ENCODE results near the gene LTBP1. TPM values are rescaled to one million over a fixed set of nuclear protein-coding genes. Genes with fewer than 3 reads are reported as not detected.

The LTBP1 gene
- total RNA-seq, 1 donor from 2014 or later: 0.07 TPM

DNA sequence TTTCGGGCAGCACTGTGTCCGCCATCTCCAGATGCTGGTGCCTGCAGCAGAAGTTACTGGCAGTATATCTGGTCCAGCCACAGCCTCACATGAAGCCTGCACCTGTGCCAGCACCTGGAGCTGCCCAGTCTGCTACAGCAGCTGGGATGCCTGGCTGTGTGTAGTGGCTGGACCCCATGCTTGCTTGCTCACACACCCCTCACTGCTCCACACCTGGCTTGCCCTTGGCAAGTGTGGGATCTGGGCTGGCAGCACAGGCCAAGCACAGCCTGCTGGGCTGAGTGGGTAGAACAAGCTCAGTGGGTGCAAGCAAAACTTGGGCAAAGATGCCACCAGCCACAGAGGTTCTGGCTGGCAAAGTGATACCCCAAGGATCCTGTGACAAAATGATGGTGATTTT lies 320.3 kb downstream of the LTBP1 start:
- Mint-ChIP-seq H3K4me1 (peaks cover 11% of the 10 kb centered on the region), H3K9me3 (peaks cover 8% of the 10 kb centered on the region), H3K27me3 (peaks cover 6% of the 10 kb centered on the region), H3K36me3 (ENCODE audit: low read depth) (no peaks in the 10 kb centered on the region), H3K4me3 (no peak overlapping the region), H3K27ac (no peak overlapping the region)
- CTCF ChIA-PET: no interaction called here
- intact Hi-C loops (cut with micrococcal nuclease): no loop called here
- ATAC-seq (ENCODE audit: low read depth) (no peak), DNase-seq (no peak)
- POLR2A ChIA-PET: no interaction called here
- TF ChIP-seq, protein P1, sequence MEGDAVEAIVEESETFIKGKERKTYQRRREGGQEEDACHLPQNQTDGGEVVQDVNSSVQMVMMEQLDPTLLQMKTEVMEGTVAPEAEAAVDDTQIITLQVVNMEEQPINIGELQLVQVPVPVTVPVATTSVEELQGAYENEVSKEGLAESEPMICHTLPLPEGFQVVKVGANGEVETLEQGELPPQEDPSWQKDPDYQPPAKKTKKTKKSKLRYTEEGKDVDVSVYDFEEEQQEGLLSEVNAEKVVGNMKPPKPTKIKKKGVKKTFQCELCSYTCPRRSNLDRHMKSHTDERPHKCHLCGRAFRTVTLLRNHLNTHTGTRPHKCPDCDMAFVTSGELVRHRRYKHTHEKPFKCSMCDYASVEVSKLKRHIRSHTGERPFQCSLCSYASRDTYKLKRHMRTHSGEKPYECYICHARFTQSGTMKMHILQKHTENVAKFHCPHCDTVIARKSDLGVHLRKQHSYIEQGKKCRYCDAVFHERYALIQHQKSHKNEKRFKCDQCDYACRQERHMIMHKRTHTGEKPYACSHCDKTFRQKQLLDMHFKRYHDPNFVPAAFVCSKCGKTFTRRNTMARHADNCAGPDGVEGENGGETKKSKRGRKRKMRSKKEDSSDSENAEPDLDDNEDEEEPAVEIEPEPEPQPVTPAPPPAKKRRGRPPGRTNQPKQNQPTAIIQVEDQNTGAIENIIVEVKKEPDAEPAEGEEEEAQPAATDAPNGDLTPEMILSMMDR (IDR thresholded peaks at IDR 0.05): no peak

DNA sequence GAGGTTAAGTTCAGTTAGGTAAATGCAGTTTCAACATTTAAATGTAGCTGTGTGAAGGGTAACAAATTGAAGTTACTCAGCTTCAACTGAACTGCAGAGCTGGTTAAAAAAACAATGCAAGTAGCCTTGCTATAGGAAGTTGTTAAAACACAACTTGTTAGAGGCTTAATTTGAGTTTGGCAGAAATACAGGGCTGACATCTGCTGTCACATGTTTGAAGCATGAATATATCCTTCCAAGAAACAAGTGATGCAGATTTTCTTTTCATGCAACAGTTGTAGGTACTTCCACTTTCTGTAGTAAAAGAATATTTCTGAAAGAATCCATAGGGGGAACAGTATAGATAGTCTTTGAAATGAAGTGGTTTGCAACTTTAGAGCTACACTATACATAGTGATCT lies 321.0 kb downstream of the LTBP1 start:
- ChIA-PET CTCF (no interaction called here), POLR2A (no interaction called here)
- H3K4me3 Mint-ChIP-seq: no peak overlapping the region
- DNase-seq (no peak), ATAC-seq (ENCODE audit: low read depth) (no peak)
- peaks cover 8% of the 10 kb centered on the region for H3K9me3 Mint-ChIP-seq
- peaks cover 17% of the 10 kb centered on the region for H3K4me1 Mint-ChIP-seq
- no peaks in the 10 kb centered on the region for H3K36me3 Mint-ChIP-seq (ENCODE audit: low read depth)
- intact Hi-C loops (cut with micrococcal nuclease): no loop called here
- H3K27me3 Mint-ChIP-seq: peaks cover 6% of the 10 kb centered on the region
- H3K27ac Mint-ChIP-seq: no peak overlapping the region
- TF ChIP-seq, protein P1 (IDR thresholded peaks at IDR 0.05): no peak

DNA sequence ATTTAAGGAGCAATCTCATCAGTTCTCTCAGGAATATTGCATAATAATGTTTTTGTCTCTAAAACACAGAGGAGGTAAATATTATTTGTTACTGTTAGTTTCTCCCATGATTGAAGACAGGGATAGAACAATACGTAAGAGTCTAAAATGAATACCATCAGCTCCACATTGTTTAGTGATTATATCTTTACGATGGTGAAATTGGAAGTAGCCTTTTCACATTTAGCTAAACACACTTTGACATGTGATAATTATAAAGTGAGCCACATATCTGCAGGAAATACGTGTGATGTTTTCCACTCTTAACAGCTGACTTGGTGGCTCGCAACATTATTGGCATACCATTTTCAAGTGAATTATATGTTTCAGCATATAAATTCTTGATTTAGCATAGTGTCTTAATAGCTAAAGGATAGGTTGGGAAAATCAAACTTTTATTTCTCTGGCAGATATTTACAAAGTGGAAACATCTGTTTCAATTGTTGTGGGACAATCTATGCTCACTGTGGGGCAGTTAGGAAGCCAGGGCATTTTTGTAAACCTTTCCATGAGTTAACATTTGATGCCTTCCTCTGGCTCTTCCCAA lies 321.6 kb downstream of the LTBP1 start:
- Mint-ChIP-seq H3K9me3 (peaks cover 8% of the 10 kb centered on the region), H3K4me3 (no peak overlapping the region), H3K4me1 (peaks cover 21% of the 10 kb centered on the region), H3K27ac (no peak overlapping the region), H3K27me3 (peaks cover 6% of the 10 kb centered on the region), H3K36me3 (ENCODE audit: low read depth) (no peaks in the 10 kb centered on the region)
- ChIA-PET CTCF (no interaction called here), POLR2A (no interaction called here)
- TF ChIP-seq, protein P1 (IDR thresholded peaks at IDR 0.05): no peak
- DNase-seq (no peak), ATAC-seq (ENCODE audit: low read depth) (no peak)
- intact Hi-C loops (cut with micrococcal nuclease): no loop called here

DNA sequence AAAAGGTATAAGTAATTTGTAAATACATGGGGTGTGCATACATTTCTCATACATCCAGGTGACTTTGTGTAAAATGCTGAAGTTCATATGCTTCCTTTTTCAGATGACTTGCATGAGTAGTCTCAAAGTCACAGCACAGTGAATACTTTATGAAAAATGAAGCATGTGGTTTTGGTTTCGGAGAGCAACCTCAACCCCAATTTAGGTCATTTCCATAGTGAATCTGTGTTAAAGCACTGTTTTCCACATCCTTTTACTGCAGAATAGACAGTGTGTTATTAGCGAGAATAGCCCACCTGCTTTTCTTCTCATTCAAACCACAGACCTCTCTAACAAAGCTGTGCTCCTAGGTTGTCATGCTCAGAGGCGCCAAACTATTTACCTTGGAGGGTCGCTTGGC lies 325.2 kb downstream of the LTBP1 start:
- DNase-seq (no peak), ATAC-seq (ENCODE audit: low read depth) (peak; percentile 90)
- Mint-ChIP-seq H3K27ac (no peak overlapping the region), H3K27me3 (peaks cover 14% of the 10 kb centered on the region), H3K36me3 (ENCODE audit: low read depth) (no peaks in the 10 kb centered on the region), H3K4me3 (peak overlapping the region; percentile 15), H3K9me3 (no peaks in the 10 kb centered on the region), H3K4me1 (peaks cover 21% of the 10 kb centered on the region)
- ChIA-PET CTCF (no interaction called here), POLR2A (no interaction called here)
- intact Hi-C loops (cut with micrococcal nuclease): loop anchor here (5.0 kb wide), 2 partner anchors 310 to 325 kb away; partner anchors contain the start of gene LTBP1
- TF ChIP-seq, protein P1 (IDR thresholded peaks at IDR 0.05): no peak

DNA sequence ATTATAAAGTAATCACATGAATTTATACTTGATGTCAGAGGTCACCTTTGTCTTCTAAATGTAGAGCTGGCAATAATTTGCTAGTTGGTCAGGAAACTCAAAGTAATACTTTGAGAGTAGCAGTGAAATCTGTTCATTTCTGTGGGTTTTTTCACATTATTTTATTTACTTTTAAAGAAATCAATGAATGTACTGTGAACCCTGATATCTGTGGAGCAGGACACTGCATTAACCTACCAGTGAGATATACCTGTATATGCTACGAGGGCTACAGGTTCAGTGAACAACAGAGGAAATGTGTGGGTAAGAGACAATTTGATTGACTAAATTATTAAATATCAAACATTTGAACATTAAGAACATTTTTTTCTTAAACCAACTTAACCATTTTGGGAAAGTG lies 326.7 kb downstream of the LTBP1 start:
- POLR2A ChIA-PET: no interaction called here

More for the DNA sequence above, 326.7 kb downstream of the LTBP1 start:
- no peak for DNase-seq
- TF ChIP-seq, protein P1 (IDR thresholded peaks at IDR 0.05): no peak
- no peak overlapping the region for H3K27ac Mint-ChIP-seq
- no peaks in the 10 kb centered on the region for H3K9me3 Mint-ChIP-seq
- H3K36me3 Mint-ChIP-seq (ENCODE audit: low read depth): no peaks in the 10 kb centered on the region
- no peak for ATAC-seq (ENCODE audit: low read depth)
- no peak overlapping the region for H3K4me3 Mint-ChIP-seq
- CTCF ChIA-PET: no interaction called here
- intact Hi-C loops (cut with micrococcal nuclease): loop anchor here (5.0 kb wide), 2 partner anchors 309 to 326 kb away; partner anchors contain the start of gene LTBP1
- peaks cover 15% of the 10 kb centered on the region for H3K27me3 Mint-ChIP-seq
- H3K4me1 Mint-ChIP-seq: peaks cover 21% of the 10 kb centered on the region

Data from activated B cell treated with CpG ODN at 0.5 μM for 24 hours (primary cell).